GM11168 (cell line): ENCODE data around the gene CCL5.

ENCODE experiments used
- in situ Hi-C: fragments of 300-500 bp; cut with MboI; formaldehyde crosslinking; loops from one replicate; pipeline ENCODE4 v1.12.0; 2022; ENCODE audit warnings: low sequenced_read_pairs; ENCODE audit not compliant: unreplicated experiment

CCL5 gene

DNA sequence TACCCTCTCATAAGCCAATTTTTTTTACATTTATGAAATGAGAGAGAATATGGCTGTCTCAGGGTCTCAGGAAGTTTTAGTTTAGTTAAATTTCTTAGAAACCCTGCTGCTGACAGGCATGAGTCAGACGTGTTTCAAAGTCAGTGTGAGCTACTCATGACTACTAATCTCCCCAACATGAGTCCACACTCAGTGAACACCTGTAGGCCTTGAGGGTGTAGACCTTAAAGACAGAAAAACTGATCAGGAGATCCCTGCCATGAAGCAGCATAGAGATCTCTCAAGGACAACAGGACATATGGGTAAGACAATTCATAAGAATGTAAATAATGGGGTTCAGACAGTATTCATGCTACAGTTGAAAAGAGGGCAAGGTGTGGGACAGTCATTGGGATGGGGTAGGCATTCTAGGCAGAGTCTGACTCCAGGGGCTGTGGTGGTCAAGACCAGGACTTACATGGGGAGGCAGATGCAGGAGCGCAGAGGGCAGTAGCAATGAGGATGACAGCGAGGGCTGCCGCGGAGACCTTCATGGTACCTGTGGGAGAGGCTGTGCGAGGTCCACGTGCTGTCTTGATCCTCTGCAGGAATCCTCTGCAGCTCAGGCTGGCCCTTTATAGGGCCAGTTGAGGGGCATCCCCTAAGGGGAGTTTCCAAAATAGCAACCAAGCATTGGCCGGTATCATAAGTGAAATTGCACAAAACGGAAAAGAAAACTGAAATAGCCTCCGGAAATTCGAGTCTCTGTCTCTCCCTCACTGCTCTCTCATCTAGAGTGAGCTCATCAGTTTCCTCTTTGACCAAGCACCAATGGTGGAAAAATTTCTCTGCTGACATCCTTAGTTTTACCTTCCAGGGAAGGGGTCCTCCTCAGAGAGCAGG is at the start of gene CCL5:
CCL5 (minus strand) TSS at position 588 of the 882 bp plus-strand sequence.
- in situ Hi-C loops = no loop called here

DNA sequence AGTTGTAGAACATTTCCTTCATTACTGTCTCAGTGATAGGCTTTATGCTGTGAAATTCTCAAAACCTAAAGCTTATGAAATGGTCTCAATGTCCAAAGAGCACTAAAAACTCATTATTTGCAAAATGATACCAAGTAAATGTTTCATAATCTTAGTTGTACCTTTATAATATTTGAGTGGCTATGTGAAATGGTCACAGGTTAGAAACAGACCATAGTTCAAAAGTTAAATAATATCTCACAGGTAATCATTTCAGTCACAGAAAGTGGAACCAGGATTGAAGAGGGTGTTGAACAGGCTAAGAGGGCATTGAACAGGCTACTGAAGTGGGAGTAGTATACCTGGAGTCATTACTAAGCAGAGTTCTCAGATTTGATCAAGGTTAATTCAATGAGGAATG is 47.6 kb upstream of the CCL5 start:
- in situ Hi-C loops = no loop called here

DNA sequence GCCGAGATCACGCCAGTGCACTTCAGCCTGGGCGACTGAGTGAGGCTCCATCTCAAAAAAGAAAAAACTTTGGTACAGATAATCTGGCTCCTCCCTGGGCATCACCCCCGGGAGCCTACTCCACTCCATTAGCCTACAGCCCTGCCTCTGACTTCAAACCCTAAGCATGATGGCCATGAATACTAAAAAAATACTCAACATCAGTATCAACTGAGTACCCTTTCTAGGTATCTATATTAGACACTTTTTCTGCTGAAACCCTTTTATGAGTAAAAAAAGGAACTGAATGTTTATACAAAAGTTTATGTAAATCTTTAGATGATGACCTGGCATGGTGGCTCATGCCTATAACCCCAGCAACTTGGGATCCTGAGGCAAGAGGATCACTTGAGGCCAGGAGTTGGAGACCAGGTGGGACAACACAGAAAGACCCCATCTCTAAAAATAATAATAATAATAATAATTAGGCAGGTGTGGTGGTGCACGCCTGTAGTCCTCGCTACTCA is 43.5 kb upstream of the CCL5 start:
- in situ Hi-C loops = no loop called here

DNA sequence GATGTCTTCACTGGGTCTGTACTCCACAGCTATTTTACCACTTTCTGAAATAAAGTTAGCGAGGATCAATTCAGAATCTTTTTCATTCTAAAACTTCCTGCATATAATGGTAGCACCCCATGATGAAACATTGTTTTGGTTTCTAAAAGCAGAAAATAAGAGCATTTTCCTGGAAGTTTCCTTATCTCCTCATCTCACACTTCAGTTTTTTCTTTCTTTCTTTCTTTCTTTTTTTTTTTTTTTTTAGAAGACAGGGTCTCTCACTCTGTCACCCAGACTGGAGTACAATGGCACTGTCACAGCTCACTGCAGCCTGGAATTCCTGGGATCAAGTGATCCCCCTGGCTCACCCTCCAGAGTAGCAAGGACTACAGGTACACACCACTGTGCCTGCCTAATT is 40.1 kb upstream of the CCL5 start:
- in situ Hi-C loops = no loop called here

DNA sequence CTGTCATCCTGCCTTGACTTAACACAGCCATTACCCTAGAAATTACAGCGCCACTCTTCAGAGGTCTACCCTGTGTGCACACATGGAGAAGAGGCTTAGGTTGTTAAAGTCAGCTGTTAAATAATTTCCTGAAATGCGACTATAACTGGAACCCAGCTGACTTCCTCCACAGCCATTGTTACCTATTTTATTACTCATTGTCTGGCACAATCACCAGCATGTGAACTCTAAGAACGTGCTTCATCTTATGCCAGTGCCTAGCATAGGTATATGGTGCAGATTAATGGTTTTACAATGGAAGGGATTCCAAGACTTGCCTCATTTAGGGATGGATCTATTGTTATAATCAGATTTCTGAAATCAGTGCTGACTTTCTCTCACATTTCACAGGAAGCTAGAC is 38.5 kb upstream of the CCL5 start:
- in situ Hi-C loops = no loop called here

DNA sequence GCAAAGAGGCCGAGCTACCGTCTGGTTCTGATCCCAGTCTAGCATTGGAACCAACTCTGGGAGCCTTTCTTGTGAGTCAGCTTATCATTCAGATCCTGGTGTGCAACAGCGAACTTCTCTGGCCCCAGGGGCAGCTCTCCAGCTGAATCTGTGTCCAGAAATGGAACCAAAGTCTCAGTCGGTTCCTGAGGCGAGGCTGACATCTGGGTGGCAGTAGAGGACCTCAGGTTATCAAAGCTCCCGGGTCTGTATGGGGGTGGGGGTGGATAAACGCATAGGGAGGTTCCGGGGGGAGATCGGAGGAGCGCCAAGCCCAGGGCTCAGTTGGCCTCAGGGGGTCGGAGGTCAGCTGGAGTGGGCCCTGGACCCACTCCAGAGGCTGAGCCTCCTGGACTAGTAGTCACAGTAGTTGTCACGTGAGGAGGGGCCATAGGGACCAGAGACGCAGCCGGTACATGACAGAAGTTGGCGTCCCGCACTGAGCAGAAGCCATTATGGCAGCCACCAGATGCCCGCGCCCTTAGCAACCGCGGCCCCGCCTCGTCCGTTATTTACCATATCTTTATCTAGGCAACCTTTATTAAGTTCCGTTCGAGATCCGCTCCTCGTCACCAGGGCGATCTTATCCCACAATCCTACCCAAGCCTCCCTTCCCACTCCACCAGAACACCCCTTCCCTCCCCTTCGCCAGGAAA is 37.5 kb upstream of the CCL5 start:
- in situ Hi-C loops = no loop called here

DNA sequence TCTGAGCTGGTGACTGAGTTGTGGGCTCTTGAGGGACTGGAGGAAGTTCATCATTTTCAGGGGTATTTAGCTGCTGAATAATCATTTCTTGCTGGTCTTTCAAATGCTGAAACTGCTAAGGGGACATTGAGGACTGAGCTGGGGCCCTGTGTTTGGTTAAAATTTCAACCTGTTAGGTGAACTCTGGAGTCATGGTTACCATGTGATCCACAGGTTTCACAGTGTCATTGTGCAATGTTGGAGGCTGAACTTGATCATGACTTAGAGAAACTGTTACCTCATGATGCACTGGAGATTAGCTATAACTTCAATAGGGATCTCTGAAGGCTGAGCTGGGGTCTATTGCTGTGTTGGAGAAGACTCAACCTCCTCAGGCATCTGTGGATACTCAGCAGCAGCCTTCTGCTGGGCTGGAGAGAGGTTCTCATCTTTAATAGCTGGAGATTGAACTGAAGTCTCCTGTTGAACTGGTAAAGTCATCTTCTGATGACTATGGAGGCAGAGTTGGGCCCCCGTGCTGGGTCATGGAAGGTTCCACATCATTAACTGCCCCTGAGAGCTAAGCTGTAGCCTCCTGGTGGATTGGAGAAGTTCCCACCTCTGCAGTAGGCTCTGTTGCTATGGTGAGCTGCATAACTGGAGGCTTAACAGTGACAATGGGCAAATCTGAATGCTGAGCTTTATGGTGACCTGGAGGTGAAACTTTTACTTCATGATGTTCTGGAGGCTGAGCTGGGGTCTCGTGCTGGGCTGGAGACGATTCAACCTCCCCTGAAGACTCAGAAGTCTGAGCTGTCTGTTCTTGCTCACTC is 35.2 kb upstream of the CCL5 start:
- in situ Hi-C loops = no loop called here

DNA sequence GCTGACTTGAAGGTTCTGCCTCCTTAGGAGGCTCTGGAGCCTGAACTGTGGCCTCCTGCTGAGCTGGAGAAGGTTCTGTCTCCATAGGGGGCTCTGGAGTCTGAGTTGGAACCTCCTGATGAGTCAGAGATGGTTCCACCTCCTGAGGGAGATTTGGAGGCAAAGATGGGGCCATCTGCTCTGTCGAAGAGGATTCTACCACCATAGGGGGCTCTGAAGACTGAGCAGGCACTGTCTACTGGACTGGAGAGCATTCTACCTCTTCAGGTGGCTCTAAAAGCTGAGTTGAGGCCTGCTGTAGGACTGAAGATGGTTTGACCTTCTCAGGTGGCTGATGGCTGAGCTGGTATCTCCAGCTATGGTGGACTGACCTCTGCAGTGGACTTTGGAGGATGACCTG is 34.2 kb upstream of the CCL5 start:
- in situ Hi-C loops = no loop called here

DNA sequence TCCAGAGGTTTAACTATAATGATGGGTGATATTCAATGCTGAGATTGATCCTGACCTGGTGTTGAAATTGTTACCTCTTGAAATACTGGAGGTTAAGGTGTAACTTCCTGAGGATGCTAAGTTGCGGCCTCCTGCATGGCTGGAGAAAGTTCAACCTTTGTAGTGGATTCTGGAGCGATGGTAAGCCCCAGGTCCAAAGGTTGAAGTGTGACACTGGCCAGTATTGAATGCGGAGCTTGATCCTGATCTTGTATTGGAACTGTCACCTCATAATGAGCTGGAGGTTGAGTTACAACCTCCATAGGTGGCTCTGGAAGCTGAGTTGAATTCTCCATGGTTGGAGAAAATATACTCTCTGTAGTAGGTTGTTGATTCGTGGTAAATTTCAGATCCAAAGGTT is 33.4 kb upstream of the CCL5 start:
- in situ Hi-C loops = no loop called here

DNA sequence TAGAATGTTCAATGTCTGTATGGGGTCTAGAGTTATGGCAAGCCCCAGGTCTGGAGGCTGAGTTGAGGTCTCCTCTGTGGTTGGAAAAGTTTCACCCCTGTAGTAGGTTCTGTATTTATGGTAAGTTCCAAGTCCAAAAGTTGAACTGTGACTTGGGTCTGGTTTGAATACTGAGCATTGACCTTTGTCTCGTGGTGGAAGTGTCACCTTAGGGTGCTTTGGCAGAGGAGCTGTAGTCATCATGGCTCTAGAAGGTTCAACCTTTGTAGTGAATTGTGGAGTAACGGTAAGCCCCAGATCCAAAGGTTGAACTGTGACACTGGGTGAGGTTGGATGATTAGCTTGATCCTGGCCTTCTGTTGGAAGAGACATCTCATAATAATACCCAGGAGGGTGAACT is 32.8 kb upstream of the CCL5 start:
- in situ Hi-C loops = no loop called here

DNA sequence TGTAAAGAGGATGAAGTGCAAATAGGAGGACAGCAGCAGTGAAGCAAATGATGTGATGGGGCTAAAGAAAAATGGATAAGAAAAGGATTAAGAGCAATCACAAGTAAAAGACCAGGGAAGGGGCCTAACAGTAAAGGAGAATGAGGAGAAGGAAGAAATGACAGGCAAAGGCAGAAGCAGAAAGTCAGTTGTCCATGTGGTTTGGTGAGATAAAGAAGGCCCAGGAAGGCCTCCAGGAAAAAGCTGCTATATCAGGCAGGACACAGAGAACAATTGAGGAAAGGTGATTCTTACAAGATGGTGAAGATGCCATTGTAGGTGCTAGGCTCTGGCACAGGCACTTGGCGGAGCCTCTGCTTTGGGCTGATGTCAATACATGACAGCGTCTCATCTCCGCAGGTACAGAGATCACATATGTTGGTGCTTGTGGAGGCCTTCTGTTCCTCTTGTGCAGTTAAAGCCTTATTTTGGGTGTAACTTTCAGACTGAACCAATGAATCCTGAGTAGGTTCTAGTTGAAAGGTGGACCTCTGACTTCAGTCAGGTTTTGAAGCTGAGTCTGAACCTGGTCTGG is 32.3 kb upstream of the CCL5 start:
- in situ Hi-C loops = no loop called here

DNA sequence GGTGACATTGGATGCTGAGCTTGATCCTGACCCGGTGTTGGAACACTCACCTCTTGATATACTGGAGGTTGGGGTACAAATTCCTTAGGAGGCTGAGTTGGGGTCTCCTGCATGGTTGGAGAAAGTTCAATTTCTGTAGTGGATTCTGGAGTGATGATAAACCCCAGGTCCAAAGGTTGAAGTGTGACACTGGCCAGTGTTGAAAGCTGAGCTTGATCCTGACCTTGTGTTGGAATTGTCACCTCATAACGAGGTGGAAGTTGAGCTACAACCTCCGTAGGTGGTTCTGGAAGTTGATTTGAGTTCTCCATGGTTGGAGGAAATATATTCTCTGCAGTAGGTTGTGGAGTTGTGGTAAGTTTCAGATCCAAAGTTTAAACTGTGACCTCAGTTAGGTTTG is 29.2 kb upstream of the CCL5 start:
- in situ Hi-C loops = no loop called here

DNA sequence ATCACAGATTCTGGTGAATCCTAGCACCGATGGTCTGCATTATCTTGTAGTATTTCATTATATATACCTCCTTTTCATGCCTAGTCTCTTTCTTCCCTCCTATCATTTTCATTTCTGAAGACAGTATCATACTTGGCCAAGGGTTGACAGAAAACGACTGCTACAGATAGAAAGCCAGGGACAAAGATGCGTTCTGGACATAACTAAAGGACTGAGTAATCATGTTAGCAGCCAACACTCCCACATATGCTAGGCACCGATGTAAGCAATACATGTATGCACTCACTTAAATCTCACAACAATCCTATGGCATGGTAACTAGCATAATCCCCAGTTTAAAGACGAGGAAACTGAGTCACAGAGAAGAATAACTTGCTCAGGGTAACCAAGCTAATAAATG is 27.5 kb upstream of the CCL5 start:
- in situ Hi-C loops = no loop called here

DNA sequence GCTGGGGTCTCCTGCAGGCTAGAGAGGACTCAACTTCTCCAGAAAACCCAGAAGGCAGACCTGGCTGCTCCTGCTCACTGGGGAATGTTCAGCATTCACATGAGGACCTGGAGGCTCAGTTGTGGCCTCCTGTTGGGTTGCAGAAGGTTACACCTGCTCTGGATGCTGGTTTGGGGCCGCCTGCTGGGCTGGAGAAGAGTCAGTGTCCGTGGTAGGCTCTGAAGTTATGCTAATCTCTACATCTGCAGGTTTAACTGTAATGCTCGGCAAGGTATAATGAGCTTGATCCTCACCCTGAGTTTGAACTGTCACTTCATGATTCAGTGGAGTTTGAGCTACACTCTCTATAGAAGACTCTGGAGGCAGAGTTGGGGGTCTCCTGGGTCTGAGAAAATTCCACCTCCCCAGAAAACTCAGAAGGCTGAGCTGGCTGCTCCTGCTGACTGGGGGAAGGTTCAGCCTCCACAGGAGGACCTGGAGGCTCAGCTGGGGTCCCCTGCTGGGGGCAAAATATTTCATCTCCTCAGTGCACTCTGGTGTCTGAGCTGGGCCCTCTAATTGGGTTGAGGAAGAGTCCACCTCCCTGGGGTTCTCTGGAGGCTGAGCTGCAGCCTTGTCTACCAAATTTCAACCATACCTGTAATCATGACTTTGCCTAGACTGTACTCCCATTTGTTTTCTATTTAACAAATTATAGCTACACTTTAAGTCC is 26.9 kb upstream of the CCL5 start:
- in situ Hi-C loops = no loop called here

DNA sequence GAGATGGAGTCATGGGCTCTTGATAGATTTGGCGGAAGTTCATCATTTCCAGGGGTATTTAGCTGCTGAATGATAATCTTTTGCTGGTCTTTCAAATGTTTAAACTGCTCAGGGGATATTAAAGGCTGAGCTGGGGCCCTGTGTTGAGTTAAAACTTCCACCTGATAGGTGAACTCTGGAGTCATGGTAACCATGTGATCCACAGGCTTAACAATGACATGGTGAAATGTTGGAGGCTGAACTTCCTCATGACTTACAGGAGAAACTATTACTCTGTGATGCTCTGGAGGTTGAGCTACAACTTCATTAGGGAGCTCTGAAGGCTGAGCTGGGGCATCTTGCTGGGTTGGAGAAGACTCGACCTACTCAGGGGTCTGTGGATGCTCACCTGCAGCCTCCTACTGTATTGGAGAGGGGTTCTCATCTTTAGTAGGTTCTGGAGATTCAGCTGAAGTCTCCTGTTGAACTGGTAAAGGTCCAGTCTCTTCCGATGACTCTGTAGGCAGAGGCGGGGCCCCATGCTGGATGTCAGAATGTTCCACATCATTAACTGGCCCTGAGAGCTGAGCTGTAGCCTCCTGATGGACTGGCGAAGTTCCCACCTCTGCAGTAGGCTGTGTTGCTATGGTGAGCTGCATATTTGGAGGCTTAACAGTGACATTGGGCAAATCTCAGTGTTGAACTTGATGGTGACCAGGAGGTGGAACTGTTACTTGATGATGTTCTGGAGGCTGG is 26.2 kb upstream of the CCL5 start:
- in situ Hi-C loops = no loop called here

DNA sequence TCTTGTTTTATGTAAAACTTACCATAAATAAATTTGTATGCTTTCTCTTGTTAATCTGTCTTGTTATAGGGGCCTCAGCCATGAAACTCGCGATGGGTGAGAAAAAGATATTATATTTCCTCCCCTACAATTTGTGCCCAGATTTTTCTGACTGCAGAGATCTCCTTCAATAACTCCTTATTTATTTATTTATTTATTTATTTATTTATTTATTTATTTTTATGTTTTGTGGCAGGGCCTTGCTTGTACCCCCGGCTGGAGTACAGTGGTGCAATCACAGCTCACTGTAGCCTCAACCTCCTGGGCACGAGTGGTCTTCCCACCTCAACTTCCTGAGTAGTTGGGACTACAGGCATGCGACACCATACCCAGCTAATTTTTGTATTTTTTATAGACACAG is 23.3 kb upstream of the CCL5 start:
- in situ Hi-C loops = no loop called here

DNA sequence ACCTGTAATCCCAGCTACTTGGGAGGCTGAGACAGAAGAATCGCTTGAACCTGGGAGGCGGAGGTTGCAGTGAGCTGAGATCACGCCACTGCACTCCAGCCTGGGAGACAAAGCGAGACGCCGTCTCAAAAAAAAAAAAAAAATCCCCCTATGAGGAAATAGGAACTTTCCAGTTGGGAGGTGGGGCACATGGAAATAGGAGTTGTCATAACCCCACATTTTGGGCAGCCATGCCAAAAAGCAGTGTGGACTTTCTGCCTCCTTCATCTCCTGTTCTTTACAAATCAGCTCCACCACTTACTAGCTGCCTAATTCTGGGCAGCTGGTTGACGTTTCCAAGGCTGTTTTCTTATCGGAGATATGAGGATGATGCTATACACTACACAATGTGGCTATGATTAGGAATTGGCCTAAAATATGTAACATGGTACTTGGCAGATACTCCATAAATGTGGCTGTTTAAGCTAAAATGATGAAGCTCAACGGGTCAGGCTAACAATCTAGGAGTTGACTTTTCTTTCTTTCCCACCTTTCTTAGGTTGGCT is 21.5 kb upstream of the CCL5 start:
- in situ Hi-C loops = no loop called here

DNA sequence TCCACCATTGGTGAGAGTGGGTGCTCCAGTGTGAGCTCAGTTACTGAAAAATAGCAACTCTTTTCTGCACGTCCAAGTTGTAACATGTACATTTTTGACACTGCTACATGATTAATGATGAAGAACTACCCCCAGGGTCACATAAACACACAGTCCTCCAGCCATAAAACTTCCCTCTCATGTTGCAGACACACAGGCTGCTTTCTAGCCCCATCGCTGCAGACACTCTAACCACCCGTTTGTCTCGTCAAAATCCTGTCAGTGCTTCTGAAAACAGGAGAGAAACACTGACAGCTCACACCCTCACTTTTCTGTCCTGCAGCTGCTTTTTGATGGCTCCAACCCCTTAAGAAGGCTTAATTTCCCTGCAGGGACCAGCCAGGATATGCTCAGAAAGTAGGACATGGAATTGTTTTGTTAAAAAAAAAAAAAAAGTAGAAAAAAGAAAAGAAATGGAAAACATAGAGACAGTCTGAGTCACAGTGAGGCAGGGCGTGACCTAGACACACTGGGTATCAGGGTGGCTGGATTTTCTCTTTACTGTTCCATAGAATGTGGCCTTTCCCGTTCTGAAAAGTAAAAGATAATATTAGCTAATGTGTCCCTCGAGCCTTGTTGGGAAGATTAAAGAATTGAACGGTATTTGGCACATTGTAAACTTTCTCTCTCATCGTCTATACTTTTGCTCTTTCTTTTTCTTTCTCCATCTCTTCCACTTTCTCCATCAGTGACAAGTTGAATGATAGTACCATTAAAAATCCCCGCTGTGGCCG is 20.7 kb upstream of the CCL5 start:
- in situ Hi-C loops = no loop called here
